HCT116 (cell line): ENCODE results near the gene ABCA1.

Experiments used
- POLR2A ChIP-seq: IDR thresholded peaks from 2 replicates; pipeline ENCODE4 v1.7.0; 2011; ENCODE audit warnings: borderline replicate concordance; ENCODE audit not compliant: insufficient read depth, insufficient read length; ENCODE audit errors: extremely low read depth
- REST ChIP-seq: IDR thresholded peaks from 2 replicates; pipeline ENCODE4 v1.6.1; 2012; ENCODE audit warnings: low read depth

- no peak for TF ChIP-seq REST
- no peak for TF ChIP-seq POLR2A
Measured at GRCh38 chr9:104934691-104935500, 6.9 kb upstream of the ABCA1 start.
